GM19455 (cell line): Measurements from ENCODE around the gene MTA1.

ENCODE experiments used
- ATAC-seq: cut with Tn5 transposase; IDR thresholded peaks from one replicate; pipeline ENCODE4 v1.9.1; 2021; ENCODE audit not compliant: unreplicated experiment

MTA1 gene

DNA sequence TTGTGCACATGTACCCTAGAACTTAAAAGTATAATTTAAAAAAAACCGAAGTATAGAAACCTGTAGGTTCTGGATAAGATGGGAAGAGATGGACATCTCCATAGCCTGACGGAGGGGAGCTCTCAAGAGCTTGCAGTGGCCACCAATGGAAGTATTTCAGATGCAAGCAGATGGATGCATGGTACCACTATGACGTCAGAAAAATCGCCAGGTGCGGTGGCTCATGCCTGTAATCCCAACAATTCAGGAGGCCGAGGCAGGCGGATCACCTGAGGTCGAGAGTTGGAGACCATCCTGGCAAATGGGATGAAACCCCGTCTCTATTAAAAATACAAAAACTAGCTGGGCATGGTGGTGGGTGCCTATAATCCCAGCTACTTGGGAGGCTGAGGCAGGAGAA lies 17.9 kb upstream of the MTA1 start:
- no peak for ATAC-seq

DNA sequence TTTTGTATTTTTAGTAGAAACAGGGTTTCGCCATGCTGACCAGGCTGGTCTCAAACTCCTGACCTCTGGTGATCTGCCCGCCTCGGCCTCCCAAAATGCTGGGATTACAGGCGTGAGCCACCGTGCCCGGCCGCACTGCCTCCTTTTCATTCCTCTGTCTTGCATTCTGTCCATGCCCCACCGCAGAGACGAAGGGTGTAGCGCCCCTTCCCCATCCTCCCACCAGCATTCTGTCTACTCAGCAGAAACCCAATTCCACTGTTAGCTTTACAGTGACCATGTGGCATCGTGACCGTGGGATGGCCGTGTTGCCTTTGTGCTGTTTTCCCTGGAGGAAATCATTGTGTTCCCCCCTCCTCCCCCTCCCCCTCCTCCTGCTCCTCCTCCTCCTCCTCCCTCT lies 11.0 kb upstream of the MTA1 start:
- no peak for ATAC-seq

DNA sequence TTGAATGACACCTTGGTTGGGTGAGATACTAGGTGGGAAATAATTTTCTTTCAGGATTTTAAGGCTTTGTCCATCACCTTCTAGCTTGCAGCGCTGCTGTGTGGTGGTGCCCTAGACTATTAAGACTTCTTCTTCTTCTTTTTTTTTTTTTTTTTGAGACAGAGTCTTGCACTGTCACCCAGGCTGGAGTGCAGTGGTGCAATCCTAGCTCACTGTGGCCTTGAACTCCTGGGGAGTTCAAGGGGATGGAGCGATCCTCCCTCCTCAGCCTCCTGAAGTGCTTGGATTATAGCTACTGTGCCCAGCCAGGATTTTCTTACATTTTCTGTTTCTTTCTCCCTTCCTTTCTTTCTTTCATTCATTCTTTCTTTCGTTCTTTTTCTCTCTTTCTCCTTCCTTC lies 10.3 kb upstream of the MTA1 start:
- no peak for ATAC-seq

DNA sequence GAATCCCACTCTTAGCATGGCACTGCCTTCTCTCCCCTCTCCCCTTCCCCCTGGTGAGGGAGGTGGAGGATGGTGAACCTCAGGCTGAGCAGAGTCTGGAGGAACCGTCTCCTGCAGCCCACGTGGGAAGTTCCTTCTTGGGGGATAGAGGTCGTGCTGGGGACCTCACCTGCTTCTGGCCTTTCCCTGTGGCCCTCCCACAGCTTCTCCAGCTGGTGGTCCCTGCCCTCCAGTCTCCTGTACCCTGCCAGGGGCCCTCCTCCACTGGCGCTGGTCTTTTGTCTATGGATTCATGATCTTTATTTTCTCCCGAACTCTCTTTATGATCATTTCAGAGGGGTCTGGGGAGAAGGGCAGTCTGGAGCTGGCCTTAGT lies 9.0 kb upstream of the MTA1 start:
- ATAC-seq = no peak

DNA sequence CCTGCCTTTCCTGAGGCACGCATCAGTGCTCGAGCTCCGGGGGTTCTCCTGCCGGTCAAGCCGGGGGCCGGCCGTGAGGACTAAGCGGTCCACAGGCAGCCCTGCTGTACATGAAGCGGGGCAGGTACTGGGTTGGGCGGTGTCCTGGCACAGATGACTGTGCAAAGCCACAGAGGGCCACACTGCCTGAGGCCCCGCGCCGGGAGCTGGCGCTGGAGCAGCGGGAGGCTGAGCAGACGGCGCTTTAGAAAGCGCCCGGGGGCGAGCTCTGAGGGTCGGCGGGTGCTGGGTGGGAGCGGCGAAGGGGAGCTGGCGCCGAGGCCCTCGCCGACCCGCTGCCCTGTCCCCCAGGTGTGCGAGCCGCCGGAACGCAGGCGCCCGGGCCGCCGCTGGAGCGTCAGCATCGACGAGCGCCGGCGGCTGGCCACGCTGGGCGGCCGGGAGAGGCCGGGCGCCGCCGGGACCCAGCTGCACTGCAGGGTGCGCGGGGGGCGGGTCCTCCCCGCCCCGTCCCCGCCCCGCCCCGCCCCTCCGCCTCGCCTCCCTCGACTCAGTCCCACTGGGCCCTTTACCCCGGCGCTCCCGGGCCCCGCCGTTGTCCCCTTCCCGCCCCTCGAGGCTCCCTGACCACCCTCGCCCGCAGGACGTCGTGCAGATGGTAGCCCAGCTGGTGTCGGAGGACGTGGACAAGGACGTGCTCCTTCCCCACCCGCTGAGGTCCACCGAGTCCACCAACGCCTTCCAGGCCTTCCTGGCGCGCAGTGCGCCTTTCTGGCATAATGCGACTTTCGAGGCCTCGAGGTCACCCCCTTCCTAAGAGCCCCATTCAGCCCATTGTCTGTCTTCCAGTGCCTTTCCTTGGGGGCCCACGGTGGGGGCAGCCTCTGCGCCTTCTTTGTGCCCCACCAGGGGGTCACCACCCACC lies 8.3 kb upstream of the MTA1 start:
- ATAC-seq = no peak

DNA sequence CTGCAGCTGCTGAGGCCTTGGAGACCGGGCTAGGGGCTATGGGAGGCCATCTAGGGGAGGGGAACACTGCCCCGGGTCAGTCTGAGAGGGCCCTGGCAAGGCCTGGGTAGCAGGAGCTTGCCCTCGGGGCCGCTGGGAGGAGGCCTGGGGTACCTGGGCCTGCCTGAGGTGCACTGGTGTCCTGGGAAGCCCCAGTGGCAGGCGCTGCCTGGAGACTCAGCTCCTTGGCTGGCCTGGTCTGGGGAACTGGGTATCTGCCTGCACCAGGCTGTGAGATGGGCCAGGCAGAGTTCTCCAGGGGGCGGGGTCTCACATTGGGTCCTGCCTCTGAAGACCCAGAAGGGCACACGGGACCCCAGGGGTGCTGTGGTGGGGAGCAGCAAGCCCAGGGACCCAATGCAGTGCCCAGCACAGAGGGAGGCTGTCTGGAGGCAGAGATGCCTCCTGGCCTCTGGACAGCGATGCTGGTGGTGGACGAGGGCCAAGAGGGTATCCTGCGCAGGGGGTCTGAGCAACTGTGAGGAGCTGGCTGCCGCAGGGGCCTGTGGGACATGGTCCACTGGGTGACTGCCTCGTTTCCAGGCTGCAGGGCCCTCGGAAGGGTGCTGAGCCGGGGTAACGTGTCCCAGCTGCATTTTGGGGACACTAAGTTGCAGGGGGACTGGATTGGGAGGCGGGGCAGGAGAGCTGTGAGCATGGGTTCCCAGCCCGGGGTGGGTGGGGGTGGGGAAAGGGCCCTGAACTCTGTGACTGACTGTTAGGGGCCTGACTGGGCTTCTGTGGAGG lies 7.4 kb upstream of the MTA1 start:
- no peak for ATAC-seq

DNA sequence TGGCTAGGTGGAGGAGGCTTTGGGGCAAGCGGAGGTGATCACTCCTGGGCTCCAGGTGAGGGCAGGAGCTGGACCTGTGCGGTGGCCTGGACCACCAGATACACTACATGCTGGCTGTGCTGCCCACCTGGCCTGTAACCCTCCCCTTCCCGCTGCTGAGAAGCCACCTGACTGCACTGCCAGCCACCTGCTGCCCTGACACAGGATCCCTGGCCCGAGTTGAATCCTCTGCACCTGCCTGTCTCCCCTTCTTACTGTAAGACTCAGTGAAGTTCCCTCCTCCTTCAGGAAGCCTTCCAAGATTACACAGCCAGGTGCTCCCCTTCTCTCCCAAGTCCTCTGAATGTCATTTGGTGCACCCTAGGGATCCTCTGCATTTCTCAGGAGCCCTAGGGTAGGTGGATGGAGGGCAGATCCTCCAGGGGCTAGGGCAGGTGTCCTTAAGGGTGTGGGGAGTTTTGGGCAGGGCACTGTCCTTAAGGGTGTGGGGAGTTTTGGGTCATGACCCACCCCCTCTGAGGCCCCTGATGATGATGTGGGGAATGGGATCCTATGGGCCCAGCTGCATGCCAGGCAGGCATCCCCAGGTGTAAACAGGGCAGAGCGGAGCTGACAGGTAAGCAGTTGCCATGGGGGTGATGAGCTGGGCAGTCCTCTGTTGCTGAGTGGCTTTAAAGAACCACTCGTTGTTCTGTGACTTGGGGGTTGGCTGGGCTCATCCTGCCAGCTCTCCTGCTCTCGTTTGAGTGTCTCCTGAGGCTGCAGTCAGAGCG lies 6.7 kb upstream of the MTA1 start:
- ATAC-seq = no peak

DNA sequence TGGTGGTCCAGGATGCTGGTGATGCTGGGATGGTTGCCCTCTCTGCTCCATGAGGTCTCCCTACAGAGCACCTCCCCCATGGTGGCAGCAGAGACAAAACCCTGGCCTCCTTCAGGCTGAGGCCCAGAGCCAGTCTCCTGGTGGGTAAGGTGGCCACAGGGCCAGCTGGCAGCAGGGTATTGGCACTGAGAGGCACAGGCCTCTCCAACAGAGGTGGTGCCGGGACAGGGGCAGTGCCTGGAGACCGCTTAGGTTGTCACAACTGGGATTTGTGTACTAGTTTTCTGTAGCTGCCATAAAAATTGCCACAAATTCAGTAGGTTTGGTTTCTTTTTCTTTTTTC lies 6.1 kb upstream of the MTA1 start:
- ATAC-seq = no peak

DNA sequence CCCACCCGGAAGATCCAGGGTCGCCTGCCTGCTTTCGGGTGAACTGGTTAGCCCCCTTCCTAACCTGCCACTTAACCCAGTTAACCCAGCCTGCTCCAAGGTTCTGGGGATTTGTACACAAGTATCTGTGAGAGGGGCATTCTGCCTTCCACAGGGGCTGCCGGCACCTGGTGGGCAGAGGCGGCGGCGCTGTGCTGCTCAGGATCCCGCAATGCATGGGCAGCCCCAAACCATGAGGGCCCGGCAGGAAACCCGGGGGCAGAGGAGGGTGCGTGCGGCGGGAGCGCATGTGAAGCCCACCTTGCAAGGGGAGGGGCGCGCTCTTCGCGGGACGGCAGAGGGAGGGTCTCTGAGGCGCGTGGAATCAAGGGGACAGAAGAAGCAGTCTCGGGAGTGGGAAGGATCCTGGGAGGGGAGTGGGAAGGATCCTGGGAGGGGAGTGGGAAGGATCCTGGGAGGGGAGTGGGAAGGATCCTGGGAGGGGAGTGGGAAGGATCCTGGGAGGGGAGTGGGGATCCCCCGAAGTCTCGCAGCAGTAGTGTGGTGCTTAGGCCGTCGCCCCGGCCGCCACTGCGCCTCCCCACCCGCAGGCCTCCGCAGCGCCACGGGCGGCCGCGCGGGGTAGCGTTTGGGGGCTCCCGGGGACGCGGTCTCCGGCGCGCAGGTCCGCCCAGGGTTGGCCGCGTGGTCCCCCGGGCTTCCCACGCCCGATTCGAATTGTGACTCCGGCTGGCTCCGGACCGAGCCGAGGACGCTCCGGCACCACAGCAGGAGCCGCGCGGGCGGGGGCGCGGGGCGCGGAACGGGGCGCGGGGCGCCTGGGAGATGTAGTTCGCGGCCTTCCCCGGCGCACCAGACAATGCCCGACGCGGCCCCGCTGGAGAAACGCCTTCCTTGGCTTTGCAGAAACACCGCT lies 4.9 kb upstream of the MTA1 start:
- peak; percentile 62 for ATAC-seq

DNA sequence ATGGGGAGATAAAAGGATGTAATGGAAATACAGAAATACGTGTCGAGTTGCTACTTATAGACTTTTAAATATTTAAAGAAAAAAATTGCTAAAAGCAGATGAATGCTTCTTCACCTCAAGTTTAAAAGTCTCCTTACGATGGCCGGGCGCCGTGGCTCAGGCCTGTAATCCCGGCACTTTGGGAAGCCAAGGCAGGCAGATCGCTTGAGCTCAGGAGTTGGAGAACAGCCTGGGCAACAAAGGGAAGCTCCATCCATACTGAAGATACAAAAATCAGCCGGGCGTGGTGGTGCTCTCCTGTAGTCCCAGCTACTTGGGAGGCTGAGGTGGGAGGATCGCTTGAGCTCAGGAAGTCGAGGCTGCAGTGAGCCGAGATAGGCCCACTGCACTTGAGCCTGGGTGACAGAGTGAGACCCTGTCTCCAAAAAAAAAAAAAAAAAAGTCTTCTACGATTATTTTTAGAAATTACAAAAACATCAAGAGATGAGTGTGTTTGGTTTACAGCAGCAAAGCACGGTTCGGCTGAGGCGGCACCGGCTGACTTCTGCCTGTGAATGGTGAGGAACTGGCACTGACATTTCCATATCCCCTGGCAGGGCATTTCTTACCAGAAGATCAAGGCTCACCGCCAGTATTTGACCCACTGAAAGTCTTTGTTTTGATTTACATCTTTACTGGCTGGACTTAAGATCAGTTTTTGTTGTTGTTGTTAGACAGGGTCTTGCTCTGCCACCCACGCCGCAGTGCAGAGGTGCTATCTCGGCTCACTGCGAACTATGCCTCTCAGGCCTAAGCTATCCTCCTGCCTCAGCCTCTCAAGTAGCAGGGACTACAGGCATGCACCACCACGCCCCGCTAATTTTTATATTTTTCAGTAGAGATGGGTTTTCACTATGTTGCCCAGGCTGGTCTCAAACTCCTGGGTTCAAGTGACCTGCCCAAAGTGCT lies 3.9 kb upstream of the MTA1 start:
- ATAC-seq = no peak

DNA sequence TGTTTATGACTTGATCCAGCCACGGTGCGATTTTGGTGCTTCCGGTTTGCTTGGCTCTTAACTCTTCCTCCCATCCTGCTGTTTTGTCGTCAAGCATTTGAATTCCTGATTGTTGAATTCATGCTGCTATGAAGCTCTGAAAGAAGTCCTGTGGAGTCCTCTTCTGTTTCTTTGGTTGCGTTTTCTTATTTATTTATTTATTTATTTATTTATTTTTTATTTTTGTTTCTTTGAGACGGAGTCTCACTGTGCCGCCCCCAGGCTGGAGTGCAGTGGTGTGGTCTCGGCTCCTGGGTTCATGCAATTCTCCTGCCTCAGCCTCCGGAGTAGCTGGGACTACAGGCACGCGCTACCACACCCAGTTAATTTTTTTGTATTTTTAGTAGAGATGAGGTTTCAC lies 3.0 kb upstream of the MTA1 start:
- no peak for ATAC-seq

DNA sequence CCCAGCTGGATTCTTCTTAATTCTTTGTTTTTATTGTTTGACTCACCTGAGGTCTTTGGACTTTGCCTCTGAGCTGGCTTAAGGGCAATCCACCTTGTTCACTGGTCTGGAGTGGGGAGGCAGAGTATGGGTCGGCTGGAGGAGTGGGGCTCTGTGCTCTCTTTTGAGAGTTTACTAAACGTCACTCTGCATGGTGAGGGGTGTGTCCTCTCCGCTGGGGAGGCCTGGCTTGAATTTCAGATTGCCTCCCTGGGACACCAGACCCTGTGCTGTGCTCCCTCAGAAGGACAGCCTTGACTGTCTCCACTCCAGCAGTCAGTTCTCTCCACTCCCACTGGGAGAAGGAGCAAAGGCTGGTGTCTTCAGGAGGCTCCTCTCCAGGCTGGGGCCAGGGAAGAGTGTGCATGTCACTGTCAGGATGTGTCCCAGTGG lies 1.9 kb upstream of the MTA1 start:
- no peak for ATAC-seq

DNA sequence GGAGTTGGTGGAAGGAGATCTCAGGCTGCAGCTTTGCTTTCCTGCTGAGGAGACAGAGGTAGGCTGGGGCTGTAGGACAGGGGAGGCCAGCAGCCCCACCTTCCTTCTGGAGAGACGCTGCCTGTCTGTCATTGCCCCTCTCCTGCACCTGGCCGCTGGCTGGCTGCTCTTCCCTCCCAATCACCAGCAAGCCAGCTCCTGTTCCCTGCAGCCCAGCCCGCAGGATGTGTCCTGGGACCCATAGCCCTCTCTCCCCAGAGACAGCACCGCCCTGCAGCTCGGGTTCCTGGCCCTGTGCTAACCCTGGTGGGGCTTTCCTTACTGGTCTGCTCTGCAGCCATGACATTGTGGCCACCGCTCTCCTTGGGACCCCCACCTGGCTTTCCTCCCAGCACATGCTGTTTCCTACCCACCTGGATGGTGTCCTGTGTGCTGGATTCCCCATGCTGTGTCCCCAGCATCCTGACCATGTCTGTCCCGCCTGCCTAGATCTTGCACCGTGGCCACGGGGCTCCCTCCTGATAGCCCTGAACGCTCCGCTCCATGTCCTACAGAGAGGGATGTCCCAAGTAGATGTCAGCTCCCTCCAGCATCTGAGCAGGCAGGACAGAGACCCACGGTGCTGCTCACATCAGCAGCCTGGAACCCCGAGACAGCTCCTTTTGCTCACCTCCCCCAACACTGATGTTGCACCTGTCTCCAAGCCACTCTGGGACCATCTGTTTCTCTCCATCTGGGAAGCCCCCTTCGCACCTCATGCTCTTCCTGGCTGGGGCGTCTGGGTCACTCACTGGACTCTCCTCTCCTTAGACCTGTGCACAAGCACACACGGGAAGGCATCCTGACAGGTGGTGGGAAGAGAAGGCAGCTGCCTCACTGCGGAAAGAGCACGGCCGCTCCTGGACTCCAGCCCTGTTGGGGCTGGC lies 1.1 kb upstream of the MTA1 start:
- ATAC-seq = no peak

DNA sequence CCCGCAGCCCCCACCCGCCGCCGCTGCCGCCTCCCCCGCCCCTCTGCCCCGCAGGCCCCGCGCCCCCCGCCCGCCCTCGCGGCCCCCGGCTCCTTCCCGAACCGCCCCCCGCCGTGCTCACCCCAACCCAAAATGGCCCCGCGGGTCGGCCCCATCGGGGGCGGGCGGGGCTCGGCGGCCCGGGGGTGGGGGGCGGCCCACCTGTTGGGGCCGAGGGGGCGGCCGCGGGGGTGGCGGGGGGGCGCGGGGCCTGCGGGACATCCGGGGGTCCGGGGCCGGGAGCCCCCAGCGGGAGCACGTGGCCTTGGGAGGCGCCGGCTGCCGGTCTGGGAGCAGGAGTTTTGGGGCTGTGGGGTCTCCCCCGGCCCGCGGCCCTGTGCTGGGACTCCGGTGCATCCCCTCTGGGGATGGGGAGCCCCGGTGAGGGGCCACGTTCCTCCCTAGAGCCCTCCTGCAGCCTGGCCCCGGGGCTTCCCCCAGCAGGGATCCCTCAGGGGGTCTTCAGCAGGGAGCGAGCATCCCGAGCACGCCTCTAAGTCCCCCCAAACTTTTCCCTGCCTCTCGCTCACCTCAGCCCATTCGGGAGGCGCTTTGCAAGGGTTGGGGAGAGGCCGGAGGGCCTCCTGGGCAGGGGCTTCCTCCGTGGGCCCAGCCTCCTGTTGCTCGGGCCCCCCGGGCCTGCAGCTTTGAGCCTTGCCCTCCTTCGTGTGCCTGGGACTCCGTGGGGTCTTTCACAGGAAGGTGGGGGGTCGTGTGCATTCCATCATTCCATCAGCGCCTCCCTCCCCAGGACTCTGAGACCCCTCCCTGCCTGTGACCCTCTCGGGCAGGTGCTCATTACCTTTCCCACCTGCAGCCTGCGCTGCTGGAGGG lies 710 bp downstream of the MTA1 start:
- no peak for ATAC-seq

DNA sequence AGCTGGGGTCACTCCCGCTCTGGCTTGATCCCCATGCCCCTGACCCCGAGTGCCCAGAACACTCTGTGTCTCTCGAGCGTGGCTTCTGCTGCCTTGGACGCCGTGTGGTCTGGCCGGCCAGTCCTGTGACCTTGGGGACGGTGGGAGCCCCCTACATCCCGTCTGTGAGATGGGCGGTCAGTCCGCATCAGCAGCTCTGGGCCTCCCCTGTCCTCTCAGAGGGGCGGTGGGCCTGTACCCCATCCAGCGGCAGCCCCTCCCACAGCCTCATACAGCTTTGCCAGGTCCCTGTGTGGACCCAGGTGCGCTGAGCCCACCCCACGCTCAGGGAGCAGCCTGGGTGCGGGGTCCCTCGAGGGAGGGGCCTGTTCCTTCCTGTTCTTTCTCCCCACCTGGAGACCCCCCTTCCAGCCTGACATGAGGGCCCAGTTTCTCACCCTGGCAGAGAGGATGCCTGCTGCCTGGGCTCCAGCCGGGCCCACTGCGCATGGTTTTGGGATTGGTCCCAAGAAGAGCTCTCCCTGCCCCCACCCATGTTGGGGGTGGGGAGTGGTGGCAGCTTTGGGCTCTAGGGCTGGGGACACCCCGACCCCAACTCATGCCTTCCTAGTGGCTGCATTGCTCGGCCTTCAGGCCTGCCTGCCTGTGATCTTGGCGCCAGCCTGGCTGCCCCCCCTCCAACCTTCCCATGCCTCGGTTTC lies 1.5 kb downstream of the MTA1 start:
- ATAC-seq = no peak

DNA sequence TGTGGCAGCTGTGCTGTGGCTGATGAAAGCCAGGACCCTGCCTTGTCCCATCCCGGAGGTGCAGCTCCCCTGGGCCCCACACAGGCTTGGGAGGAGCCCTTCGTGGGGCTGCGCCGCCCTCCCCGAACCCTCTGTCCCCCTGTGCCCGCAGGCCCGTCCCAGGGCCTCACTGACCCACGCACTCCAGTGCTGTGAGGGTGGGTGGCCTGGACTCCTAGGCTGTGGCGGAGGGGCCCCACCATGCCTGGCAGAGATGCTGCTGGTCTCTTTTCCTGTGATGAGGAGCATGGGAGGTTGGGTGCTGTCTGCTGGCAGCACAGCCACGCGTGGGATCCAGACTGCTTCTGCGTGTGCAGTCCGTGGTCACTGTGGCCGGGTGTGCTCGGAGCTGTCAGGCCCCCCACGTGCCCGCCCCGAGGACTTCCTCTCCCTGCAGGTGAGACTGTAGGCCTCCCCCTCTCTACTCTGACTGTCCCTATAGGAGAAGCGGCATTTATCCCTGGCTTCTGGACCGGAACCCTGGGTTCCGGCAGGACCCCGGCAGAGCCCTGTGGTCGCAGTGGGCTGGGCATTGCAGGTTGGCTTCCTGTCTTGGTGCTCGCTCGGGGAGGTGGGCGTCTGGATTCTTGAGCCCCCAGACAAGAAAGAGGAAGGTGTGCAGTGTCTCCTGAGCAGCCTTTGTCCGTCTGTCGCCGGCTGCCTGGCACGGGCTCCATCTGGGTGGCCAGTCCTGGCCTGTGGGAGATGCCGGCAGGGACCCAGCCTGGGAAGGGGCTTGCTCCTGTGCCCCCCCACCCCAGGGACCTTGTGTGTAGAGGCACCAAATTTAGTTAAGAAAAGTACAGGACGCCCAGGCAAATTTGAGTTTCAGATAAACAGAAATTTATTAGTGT lies 2.3 kb downstream of the MTA1 start:
- ATAC-seq = no peak
